GM23338 (cell line): ENCODE data around the gene PPP6R2. TPM values are rescaled to one million over a fixed set of nuclear protein-coding genes. Genes with fewer than 3 reads are reported as not detected.

Experiments used
- ATAC-seq: fragments of 200-7000 bp; cut with Tn5 transposase; 3 replicates; pipeline ENCODE4 v1.9.1; 2020
- DNase-seq: peaks from one replicate; pipeline ENCODE4 v3.0.0-alpha.2; 2015; ENCODE audit warnings: low spot score
- H2AFZ ChIP-seq: fragments of 200-600 bp; sonication (generic); 2 replicates; pipeline ENCODE4 v1.8.0; 2016; ENCODE audit warnings: antibody characterized with exemption, mild to moderate bottlenecking, moderate library complexity
- H3F3A ChIP-seq: fragments of 200-600 bp; sonication (generic); replicated peaks from 2 replicates; pipeline ENCODE4 v1.8.0; 2017; ENCODE audit warnings: antibody characterized with exemption, mixed run types, low read depth
- H3K27ac ChIP-seq: fragments of 200-600 bp; sonication (generic); 2 replicates; pipeline ENCODE4 v1.6.1; 2016; ENCODE audit warnings: low read depth
- H3K27me3 ChIP-seq: fragments of 200-600 bp; sonication (generic); 2 replicates; pipeline ENCODE4 v1.8.0; 2016; ENCODE audit warnings: mild to moderate bottlenecking, mixed run types, moderate library complexity; ENCODE audit not compliant: insufficient read depth
- H3K36me3 ChIP-seq: fragments of 200-600 bp; sonication (generic); 2 replicates; pipeline ENCODE4 v1.8.0; 2016; ENCODE audit warnings: mild to moderate bottlenecking; ENCODE audit not compliant: insufficient read depth
- H3K4me1 ChIP-seq: fragments of 200-600 bp; sonication (generic); 2 replicates; pipeline ENCODE4 v1.8.0; 2016; ENCODE audit warnings: mild to moderate bottlenecking, moderate library complexity; ENCODE audit not compliant: insufficient read depth
- H3K4me2 ChIP-seq: fragments of 200-600 bp; sonication (generic); 2 replicates; pipeline ENCODE4 v1.7.1; 2017; ENCODE audit warnings: mixed run types
- H3K4me3 ChIP-seq: fragments of 200-600 bp; sonication (generic); 2 replicates; pipeline ENCODE4 v1.6.1; 2016; ENCODE audit warnings: mixed run types
- H3K79me2 ChIP-seq: fragments of 200-600 bp; sonication (generic); replicated peaks from 2 replicates; pipeline ENCODE4 v1.8.0; 2017; ENCODE audit warnings: mild to moderate bottlenecking; ENCODE audit not compliant: insufficient read depth
- H3K9me2 ChIP-seq: fragments of 200-600 bp; sonication (generic); 2 replicates; pipeline ENCODE4 v1.8.0; 2017; ENCODE audit not compliant: insufficient read depth
- H4K20me1 ChIP-seq: fragments of 200-600 bp; sonication (generic); replicated peaks from 2 replicates; pipeline ENCODE4 v1.8.0; 2017; ENCODE audit warnings: mild to moderate bottlenecking; ENCODE audit not compliant: insufficient read depth
- H3K27ac Mint-ChIP-seq: 2 replicates; pipeline ENCODE4 v1.8.0; 2020; ENCODE audit warnings: inconsistent platforms, mild to moderate bottlenecking, moderate library complexity, mixed read lengths
- H3K27me3 Mint-ChIP-seq: 3 replicates; pipeline ENCODE4 v1.8.0; 2022; ENCODE audit warnings: low read depth, mild to moderate bottlenecking, moderate library complexity, mixed read lengths, inconsistent platforms; ENCODE audit not compliant: insufficient read depth, poor library complexity
- H3K36me3 Mint-ChIP-seq: 3 replicates; pipeline ENCODE4 v1.8.0; 2021; ENCODE audit warnings: low read depth, mild to moderate bottlenecking, inconsistent platforms, moderate library complexity, mixed read lengths
- H3K4me1 Mint-ChIP-seq: 3 replicates; pipeline ENCODE4 v1.8.0; 2020; ENCODE audit warnings: mild to moderate bottlenecking, inconsistent platforms, mixed read lengths
- H3K4me3 Mint-ChIP-seq: 3 replicates; pipeline ENCODE4 v1.8.0; 2021; ENCODE audit warnings: moderate library complexity, mild to moderate bottlenecking, inconsistent platforms, mixed read lengths
- H3K9me3 Mint-ChIP-seq: 3 replicates; pipeline ENCODE4 v1.8.0; 2020; ENCODE audit warnings: moderate library complexity, mild to moderate bottlenecking, inconsistent platforms, mixed read lengths
- CREB1 ChIP-seq: fragments of 250-450 bp; sonication (Bioruptor Pico); IDR thresholded peaks from 2 replicates; pipeline ENCODE4 v1.5.0; 2020; ENCODE audit warnings: low read depth, mild to moderate bottlenecking, moderate library complexity
- ETS1 ChIP-seq: IDR thresholded peaks from 2 replicates; pipeline ENCODE4 v1.6.1; 2016; ENCODE audit warnings: antibody characterized with exemption
- EZH2 ChIP-seq: fragments of 200-600 bp; sonication (generic); IDR thresholded peaks from one replicate; pipeline ENCODE4 v1.8.0; 2017; ENCODE audit warnings: antibody characterized with exemption, mild to moderate bottlenecking, low read depth; ENCODE audit not compliant: unreplicated experiment
- EZH2phosphoT487 ChIP-seq: fragments of 200-600 bp; sonication (generic); IDR thresholded peaks from one replicate; pipeline ENCODE4 v1.8.1; 2018; ENCODE audit warnings: antibody characterized with exemption; ENCODE audit not compliant: unreplicated experiment
- JUNB ChIP-seq: IDR thresholded peaks from one replicate; pipeline ENCODE4 v1.6.1; 2016; ENCODE audit warnings: antibody characterized with exemption; ENCODE audit not compliant: unreplicated experiment
- NANOG ChIP-seq: IDR thresholded peaks from 2 replicates; pipeline ENCODE4 v1.6.1; 2016; ENCODE audit warnings: antibody characterized with exemption, borderline replicate concordance
- POLR2AphosphoS5 ChIP-seq: IDR thresholded peaks from 2 replicates; pipeline ENCODE4 v1.6.1; 2016; ENCODE audit warnings: antibody characterized with exemption, low read depth
- REST ChIP-seq: IDR thresholded peaks from one replicate; pipeline ENCODE4 v1.6.1; 2018; ENCODE audit warnings: antibody characterized with exemption; ENCODE audit not compliant: unreplicated experiment
- STAT1 ChIP-seq: IDR thresholded peaks from one replicate; pipeline ENCODE4 v1.6.1; 2016; ENCODE audit warnings: antibody characterized with exemption; ENCODE audit not compliant: unreplicated experiment
- ZNF114 ChIP-seq: fragments of 250-450 bp; sonication (Bioruptor Pico); IDR thresholded peaks from 2 replicates; pipeline ENCODE4 v1.5.0; 2020; ENCODE audit warnings: mild to moderate bottlenecking, moderate library complexity
- ZNF331 ChIP-seq: fragments of 250-450 bp; sonication (Bioruptor Pico); IDR thresholded peaks from 2 replicates; pipeline ENCODE4 v1.5.0; 2020; ENCODE audit warnings: low read depth, mild to moderate bottlenecking, moderate library complexity
- polyA plus RNA-seq: library from polyadenylated mRNA; unstranded; fragments of >200 nt; fragmentation: Nextera tagmentation; extraction: Ambion mirVana; gene quantifications from 2 replicates; pipeline ENCODE4 v1.2.1, GENCODE V29; 2016
- total RNA-seq: library from RNA; depleted of rRNA; stranded (reverse); fragments of >200 nt; shearing (Covaris generic); gene quantifications from 2 replicates; pipeline ENCODE4 v1.2.3, GENCODE V29; 2014
- TF ChIP-seq, protein P1 (sequence below): fragments of 250-450 bp; sonication (Bioruptor Pico); IDR thresholded peaks from 2 replicates; pipeline ENCODE4 v1.5.0; 2020; ENCODE audit warnings: mild to moderate bottlenecking, moderate library complexity

PPP6R2 gene
- total and polyA plus RNA-seq, 2 experiments from 2014 or later = 11.9 to 45.8 TPM

- TF ChIP-seq ETS1 = no peak
Measured at GRCh38 chr22:50300620-50301257, 42.4 kb upstream of the PPP6R2 start (continued).

DNA sequence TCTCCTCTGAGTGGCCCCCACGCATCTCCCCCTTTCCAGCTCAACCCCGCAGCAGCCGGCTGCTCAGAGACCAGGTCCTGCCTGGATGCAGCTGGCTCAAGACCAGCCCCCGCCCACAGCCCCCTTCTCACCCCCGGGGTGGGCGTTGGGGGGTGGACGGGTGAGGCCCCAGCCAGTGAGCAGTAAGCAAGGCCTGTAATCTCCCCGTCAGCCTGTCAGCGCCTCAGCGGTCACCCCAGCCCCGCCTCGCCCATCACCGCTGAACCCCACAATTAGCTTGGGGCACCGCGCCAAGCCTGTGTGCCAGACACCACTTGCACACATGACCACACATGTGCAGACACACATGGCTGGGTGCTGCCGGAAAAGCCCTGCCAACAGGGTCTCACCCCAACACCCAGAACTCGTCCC is 41.5 kb upstream of the PPP6R2 start:
- H3K27me3 ChIP-seq = peaks cover 8% of the 10 kb centered on the region
- no peaks in the 10 kb centered on the region for H3K9me3 Mint-ChIP-seq
- DNase-seq = no peak
- no peak overlapping the region for H3K4me2 ChIP-seq
- H4K20me1 ChIP-seq = peaks cover 10% of the 10 kb centered on the region
- H3K79me2 ChIP-seq = peaks cover 22% of the 10 kb centered on the region
- H3K4me1 ChIP-seq = peaks cover 24% of the 10 kb centered on the region; the same call in 1 of the 2 replicates
- H3K36me3 Mint-ChIP-seq = no peaks in the 10 kb centered on the region
- ATAC-seq = no peak
- no peak overlapping the region for H3K27ac Mint-ChIP-seq
- no peaks in the 10 kb centered on the region for H3K36me3 ChIP-seq
- H3F3A ChIP-seq = no peaks in the 10 kb centered on the region
- no peak overlapping the region for H3K27ac ChIP-seq
- no peak overlapping the region for H3K4me3 ChIP-seq
- H2AFZ ChIP-seq = no peak overlapping the region
- H3K9me2 ChIP-seq = no peaks in the 10 kb centered on the region
- peaks cover 29% of the 10 kb centered on the region for H3K27me3 Mint-ChIP-seq
- H3K4me3 Mint-ChIP-seq = no peak overlapping the region
- peaks cover 15% of the 10 kb centered on the region for H3K4me1 Mint-ChIP-seq
- TF ChIP-seq NANOG (no peak), STAT1 (no peak), CREB1 (CRISPR knock-in tag) (no peak), REST (no peak), JUNB (no peak), ZNF331 (CRISPR knock-in tag) (no peak), EZH2phosphoT487 (no peak), ZNF114 (CRISPR knock-in tag) (no peak), ETS1 (no peak), POLR2AphosphoS5 (no peak), EZH2 (no peak)
- TF ChIP-seq, protein P1, sequence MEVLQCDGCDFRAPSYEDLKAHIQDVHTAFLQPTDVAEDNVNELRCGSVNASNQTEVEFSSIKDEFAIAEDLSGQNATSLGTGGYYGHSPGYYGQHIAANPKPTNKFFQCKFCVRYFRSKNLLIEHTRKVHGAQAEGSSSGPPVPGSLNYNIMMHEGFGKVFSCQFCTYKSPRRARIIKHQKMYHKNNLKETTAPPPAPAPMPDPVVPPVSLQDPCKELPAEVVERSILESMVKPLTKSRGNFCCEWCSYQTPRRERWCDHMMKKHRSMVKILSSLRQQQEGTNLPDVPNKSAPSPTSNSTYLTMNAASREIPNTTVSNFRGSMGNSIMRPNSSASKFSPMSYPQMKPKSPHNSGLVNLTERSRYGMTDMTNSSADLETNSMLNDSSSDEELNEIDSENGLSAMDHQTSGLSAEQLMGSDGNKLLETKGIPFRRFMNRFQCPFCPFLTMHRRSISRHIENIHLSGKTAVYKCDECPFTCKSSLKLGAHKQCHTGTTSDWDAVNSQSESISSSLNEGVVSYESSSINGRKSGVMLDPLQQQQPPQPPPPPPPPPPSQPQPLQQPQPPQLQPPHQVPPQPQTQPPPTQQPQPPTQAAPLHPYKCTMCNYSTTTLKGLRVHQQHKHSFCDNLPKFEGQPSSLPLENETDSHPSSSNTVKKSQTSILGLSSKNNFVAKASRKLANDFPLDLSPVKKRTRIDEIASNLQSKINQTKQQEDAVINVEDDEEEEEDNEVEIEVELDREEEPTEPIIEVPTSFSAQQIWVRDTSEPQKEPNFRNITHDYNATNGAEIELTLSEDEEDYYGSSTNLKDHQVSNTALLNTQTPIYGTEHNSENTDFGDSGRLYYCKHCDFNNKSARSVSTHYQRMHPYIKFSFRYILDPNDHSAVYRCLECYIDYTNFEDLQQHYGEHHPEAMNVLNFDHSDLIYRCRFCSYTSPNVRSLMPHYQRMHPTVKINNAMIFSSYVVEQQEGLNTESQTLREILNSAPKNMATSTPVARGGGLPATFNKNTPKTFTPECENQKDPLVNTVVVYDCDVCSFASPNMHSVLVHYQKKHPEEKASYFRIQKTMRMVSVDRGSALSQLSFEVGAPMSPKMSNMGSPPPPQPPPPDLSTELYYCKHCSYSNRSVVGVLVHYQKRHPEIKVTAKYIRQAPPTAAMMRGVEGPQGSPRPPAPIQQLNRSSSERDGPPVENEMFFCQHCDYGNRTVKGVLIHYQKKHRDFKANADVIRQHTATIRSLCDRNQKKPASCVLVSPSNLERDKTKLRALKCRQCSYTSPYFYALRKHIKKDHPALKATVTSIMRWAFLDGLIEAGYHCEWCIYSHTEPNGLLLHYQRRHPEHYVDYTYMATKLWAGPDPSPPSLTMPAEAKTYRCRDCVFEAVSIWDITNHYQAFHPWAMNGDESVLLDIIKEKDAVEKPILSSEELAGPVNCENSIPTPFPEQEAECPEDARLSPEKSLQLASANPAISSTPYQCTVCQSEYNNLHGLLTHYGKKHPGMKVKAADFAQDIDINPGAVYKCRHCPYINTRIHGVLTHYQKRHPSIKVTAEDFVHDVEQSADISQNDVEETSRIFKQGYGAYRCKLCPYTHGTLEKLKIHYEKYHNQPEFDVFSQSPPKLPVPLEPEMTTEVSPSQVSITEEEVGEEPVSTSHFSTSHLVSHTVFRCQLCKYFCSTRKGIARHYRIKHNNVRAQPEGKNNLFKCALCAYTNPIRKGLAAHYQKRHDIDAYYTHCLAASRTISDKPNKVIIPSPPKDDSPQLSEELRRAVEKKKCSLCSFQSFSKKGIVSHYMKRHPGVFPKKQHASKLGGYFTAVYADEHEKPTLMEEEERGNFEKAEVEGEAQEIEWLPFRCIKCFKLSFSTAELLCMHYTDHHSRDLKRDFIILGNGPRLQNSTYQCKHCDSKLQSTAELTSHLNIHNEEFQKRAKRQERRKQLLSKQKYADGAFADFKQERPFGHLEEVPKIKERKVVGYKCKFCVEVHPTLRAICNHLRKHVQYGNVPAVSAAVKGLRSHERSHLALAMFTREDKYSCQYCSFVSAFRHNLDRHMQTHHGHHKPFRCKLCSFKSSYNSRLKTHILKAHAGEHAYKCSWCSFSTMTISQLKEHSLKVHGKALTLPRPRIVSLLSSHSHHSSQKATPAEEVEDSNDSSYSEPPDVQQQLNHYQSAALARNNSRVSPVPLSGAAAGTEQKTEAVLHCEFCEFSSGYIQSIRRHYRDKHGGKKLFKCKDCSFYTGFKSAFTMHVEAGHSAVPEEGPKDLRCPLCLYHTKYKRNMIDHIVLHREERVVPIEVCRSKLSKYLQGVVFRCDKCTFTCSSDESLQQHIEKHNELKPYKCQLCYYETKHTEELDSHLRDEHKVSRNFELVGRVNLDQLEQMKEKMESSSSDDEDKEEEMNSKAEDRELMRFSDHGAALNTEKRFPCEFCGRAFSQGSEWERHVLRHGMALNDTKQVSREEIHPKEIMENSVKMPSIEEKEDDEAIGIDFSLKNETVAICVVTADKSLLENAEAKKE = no peak
